Measurements from ENCODE around the gene SLC15A2. TPM values are rescaled to one million over a fixed set of nuclear protein-coding genes. Genes with fewer than 3 reads are reported as not detected.

SLC15A2 gene
- total RNA-seq, 4 donors from 2014 or later, result 0.53 to 6.6 (median 2.1) TPM

- TF ChIP-seq, protein P1, sequence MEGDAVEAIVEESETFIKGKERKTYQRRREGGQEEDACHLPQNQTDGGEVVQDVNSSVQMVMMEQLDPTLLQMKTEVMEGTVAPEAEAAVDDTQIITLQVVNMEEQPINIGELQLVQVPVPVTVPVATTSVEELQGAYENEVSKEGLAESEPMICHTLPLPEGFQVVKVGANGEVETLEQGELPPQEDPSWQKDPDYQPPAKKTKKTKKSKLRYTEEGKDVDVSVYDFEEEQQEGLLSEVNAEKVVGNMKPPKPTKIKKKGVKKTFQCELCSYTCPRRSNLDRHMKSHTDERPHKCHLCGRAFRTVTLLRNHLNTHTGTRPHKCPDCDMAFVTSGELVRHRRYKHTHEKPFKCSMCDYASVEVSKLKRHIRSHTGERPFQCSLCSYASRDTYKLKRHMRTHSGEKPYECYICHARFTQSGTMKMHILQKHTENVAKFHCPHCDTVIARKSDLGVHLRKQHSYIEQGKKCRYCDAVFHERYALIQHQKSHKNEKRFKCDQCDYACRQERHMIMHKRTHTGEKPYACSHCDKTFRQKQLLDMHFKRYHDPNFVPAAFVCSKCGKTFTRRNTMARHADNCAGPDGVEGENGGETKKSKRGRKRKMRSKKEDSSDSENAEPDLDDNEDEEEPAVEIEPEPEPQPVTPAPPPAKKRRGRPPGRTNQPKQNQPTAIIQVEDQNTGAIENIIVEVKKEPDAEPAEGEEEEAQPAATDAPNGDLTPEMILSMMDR (IDR thresholded peaks at IDR 0.05), result peak in 2 of 6 experiments; percentile 10 to 11
- no peak for TF ChIP-seq POLR2A (IDR thresholded peaks at IDR 0.05)
- H3K27me3 ChIP-seq, result no peaks in the 10 kb centered on the region
- H3K27ac ChIP-seq, result no peak overlapping the region
- no peak for DNase-seq
- H3K4me3 ChIP-seq, result no peak overlapping the region
- no peaks in the 10 kb centered on the region for H3K9me3 ChIP-seq
- no peaks in the 10 kb centered on the region for H3K4me1 ChIP-seq
- H3K36me3 ChIP-seq, result no peaks in the 10 kb centered on the region
Measured at GRCh38 chr3:121951291-121951919, 57.2 kb downstream of the SLC15A2 start.

GRCh38 chr3:121956363-121956762, 62.2 kb downstream of the SLC15A2 start:
- no peaks in the 10 kb centered on the region for H3K9me3 ChIP-seq
- no peaks in the 10 kb centered on the region for H3K27me3 ChIP-seq
- no peaks in the 10 kb centered on the region for H3K36me3 ChIP-seq
- no peak for DNase-seq
- no peak overlapping the region for H3K4me3 ChIP-seq
- no peak overlapping the region for H3K27ac ChIP-seq
- no peak for TF ChIP-seq POLR2A (IDR thresholded peaks at IDR 0.05)
- TF ChIP-seq, protein P1 (IDR thresholded peaks at IDR 0.05), result no peak
- H3K4me1 ChIP-seq, result no peaks in the 10 kb centered on the region

DNA sequence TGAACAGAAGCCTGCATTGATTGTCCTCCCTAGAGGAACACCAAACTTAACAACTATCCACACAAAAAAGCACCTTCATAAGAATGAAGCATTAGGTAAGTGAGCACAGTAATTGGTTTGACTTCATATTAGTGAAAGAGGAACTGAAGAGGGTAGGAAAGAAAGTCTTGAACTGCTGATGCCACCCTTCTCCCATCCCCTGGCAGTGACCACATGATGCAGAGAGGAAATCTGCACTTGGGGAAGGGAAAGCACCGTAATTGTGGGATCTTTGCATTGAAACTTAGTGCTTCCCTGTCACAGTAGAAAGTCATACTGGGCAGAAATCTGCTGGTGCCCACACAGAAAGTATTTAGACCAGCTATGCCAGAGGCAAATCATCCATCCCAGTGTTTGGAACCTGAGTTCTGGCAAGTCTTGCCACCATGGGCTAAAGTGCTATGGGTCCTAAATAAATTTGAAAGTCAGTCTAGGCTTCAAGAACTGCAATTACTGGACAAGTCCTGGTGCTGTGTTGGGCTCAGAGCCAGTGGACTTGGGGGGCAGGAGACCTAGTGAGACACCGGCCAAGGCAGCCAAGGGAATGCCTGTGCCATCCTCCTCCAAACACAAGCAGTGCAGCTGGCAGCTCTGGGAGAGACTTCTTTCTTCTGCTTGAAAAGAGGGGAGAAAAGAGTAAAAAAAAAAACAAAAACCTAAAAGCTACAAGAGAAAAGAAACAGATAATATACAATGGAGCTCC, 63.6 kb downstream of the SLC15A2 start:
- Histone ChIP-seq H3K27ac (no peak overlapping the region), H3K4me1 (no peaks in the 10 kb centered on the region), H3K4me3 (no peak overlapping the region), H3K27me3 (no peaks in the 10 kb centered on the region), H3K36me3 (no peaks in the 10 kb centered on the region), H3K9me3 (no peaks in the 10 kb centered on the region)
- DNase-seq, result no peak
- no peak for TF ChIP-seq POLR2A (IDR thresholded peaks at IDR 0.05)
- TF ChIP-seq, protein P1 (IDR thresholded peaks at IDR 0.05), result no peak

GRCh38 chr3:121958801-121959200, 64.6 kb downstream of the SLC15A2 start:
- TF ChIP-seq POLR2A (IDR thresholded peaks at IDR 0.05), result no peak
- TF ChIP-seq, protein P1 (IDR thresholded peaks at IDR 0.05), result no peak
- Histone ChIP-seq H3K36me3 (no peaks in the 10 kb centered on the region), H3K9me3 (no peaks in the 10 kb centered on the region), H3K27me3 (no peaks in the 10 kb centered on the region), H3K4me3 (no peak overlapping the region), H3K27ac (no peak overlapping the region), H3K4me1 (no peaks in the 10 kb centered on the region)
- no peak for DNase-seq

- Histone ChIP-seq H3K36me3 (no peaks in the 10 kb centered on the region), H3K4me3 (no peak overlapping the region), H3K4me1 (no peaks in the 10 kb centered on the region), H3K27me3 (no peaks in the 10 kb centered on the region), H3K27ac (no peak overlapping the region), H3K9me3 (no peaks in the 10 kb centered on the region)
- no peak for TF ChIP-seq POLR2A (IDR thresholded peaks at IDR 0.05)
- TF ChIP-seq, protein P1 (IDR thresholded peaks at IDR 0.05), result no peak
- no peak for DNase-seq
Measured at GRCh38 chr3:121961283-121961682, 67.1 kb downstream of the SLC15A2 start.

All from Peyer's patch (tissue), 4 donors.